ENCODE data around the gene HOXA6. TPM values are rescaled to one million over a fixed set of nuclear protein-coding genes. Genes with fewer than 3 reads are reported as not detected.
A peak's percentile ranks its signal among the peaks of the same experiment; 100 is the strongest.

The HOXA6 gene
- total RNA-seq, 4 donors from 2014 or later = 11.1 to 30.9 (median 18.7) TPM

- DNase-seq (ENCODE audit: low spot score in 2 of 2) = peak in 1 of 2 donors; percentile 19
- peak overlapping the region in 2 of 4 donors; percentile 54 to 87 for H3K27ac ChIP-seq
- H3K4me1 ChIP-seq = peaks cover 0 to 60% (median 37%) of the 10 kb centered on the region in 4 donors
- WGBS, 2 donors = 23 to 63% methylated on average over 2 to 9 of the region's 22 CpGs
- no peaks in the 10 kb centered on the region for H3K36me3 ChIP-seq
- H3K27me3 ChIP-seq = peaks cover 0 to 96% of the 10 kb centered on the region in 2 donors
- TF ChIP-seq, protein P1, sequence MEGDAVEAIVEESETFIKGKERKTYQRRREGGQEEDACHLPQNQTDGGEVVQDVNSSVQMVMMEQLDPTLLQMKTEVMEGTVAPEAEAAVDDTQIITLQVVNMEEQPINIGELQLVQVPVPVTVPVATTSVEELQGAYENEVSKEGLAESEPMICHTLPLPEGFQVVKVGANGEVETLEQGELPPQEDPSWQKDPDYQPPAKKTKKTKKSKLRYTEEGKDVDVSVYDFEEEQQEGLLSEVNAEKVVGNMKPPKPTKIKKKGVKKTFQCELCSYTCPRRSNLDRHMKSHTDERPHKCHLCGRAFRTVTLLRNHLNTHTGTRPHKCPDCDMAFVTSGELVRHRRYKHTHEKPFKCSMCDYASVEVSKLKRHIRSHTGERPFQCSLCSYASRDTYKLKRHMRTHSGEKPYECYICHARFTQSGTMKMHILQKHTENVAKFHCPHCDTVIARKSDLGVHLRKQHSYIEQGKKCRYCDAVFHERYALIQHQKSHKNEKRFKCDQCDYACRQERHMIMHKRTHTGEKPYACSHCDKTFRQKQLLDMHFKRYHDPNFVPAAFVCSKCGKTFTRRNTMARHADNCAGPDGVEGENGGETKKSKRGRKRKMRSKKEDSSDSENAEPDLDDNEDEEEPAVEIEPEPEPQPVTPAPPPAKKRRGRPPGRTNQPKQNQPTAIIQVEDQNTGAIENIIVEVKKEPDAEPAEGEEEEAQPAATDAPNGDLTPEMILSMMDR (IDR thresholded peaks at IDR 0.05) = no peak
- no peak for TF ChIP-seq EP300 (IDR thresholded peaks at IDR 0.05)
- no peak for TF ChIP-seq POLR2A (IDR thresholded peaks at IDR 0.05)
- peak overlapping the region in 1 of 4 donors; percentile 24 for H3K4me3 ChIP-seq
- no peaks in the 10 kb centered on the region for H3K9me3 ChIP-seq
These were observed 41.9 kb upstream of the HOXA6 start for GRCh38 chr7:27189295-27189996.

GRCh38 chr7:27188386-27189294, 41.1 kb upstream of the HOXA6 start:
- Histone ChIP-seq H3K4me3 (peak overlapping the region; percentile 4 to 27 (median 20)), H3K27ac (peak overlapping the region in 2 of 4 donors; percentile 54 to 87), H3K4me1 (peaks cover 0 to 65% (median 44%) of the 10 kb centered on the region in 4 donors), H3K9me3 (no peaks in the 10 kb centered on the region), H3K27me3 (peaks cover 0 to 95% of the 10 kb centered on the region in 2 donors), H3K36me3 (no peaks in the 10 kb centered on the region)
- TF ChIP-seq EP300 (IDR thresholded peaks at IDR 0.05) (no peak), POLR2A (IDR thresholded peaks at IDR 0.05) (no peak)
- WGBS, 2 donors = 10 to 18% methylated on average over 43 to 46 of the region's 49 CpGs
- peak in 1 of 2 donors; percentile 31 for DNase-seq (ENCODE audit: low spot score in 2 of 2)

DNA sequence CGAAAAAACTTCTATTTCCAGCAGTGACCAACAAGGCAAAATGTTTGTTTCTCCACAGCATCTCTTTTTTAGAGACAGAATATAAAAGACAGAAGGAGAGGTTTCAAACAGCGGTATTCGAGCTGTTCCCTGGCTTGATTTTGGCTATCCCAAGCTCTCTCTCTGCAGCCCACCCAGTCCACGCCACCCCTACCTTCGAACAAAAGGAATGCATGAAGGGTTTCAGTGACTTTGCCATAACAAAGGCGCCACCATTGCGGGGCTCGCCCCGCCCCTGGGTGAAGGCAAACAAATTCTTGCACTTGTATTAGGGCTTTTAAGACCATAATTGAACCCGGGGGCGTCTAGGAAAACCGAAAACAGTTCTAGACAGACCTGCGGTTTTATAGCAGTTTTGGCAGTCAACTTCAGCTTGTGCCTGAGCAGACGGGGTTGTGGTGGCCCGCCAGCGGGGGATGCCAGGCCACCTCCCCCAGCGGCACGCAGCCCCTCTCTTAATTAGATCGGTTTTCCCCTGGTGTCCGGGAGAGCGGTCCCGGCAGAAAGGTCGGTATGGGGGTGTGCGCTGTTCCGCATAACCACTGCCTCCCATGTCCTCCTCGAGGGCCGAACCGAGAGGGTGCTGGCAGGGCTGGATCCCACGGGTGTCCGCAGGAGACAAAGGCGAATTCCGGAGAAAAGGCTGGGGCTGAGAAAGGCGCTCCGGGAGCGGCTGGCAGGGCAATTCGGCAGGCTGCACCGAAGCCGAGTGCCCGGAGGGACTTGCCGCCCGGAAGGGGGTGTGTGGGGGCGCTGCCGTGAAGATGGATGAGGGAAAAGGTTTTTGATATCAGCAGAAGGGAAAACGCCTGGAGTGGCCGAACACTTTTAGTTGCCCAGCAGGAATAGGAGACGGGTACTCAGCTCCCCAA, 40.2 kb upstream of the HOXA6 start:
- H3K4me1 ChIP-seq = peaks cover 0 to 65% (median 45%) of the 10 kb centered on the region in 4 donors
- peak overlapping the region in 3 of 4 donors; percentile 15 to 27 (median 24) for H3K4me3 ChIP-seq
- WGBS, 2 donors = 12 to 32% methylated on average over 38 to 46 of the region's 46 CpGs
- H3K9me3 ChIP-seq = no peaks in the 10 kb centered on the region
- peak overlapping the region in 2 of 4 donors; percentile 54 to 87 for H3K27ac ChIP-seq
- TF ChIP-seq, protein P1 (IDR thresholded peaks at IDR 0.05) = no peak
- TF ChIP-seq POLR2A (IDR thresholded peaks at IDR 0.05) (no peak), EP300 (IDR thresholded peaks at IDR 0.05) (no peak)
- H3K36me3 ChIP-seq = no peaks in the 10 kb centered on the region
- H3K27me3 ChIP-seq = peaks cover 0 to 95% of the 10 kb centered on the region in 2 donors
- DNase-seq (ENCODE audit: low spot score in 2 of 2) = peak in 1 of 2 donors; percentile 13

DNA sequence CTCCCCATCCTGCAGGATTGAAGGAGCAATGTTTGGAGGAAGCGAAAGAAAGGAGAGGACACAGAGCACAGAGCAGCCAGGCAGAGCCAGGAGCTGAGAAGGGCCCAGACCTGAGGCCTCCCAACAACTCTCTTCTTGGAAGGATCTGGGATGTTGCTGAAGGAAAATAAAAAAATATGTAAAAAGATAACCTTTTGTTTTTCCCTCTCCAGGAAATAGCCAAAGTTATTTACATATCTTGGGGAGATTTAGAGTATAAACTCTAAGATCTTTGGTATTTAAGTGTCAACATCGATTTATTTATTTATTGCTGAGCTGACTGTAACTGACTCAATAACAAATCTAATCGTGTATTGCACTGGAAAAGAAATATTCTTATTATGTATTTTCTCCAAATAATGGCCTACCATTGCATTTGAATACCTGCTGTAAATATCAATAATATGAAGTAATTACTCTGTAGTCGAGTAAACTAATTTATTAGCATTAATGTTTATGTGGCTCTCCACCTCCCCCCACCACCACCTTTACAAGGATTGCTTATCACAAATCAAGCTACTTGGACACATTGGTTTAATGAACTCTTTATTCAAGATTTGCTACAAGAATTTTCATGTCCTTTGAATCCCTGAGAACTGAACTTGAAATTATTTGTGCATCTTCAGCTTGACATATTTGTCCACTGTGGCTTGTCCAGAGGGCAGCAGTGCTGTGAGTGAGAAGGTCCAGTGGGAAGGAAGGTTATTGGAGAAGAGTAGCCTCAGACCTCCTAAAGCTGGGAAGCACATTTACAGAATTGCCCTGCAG, 39.3 kb upstream of the HOXA6 start:
- no peaks in the 10 kb centered on the region for H3K36me3 ChIP-seq
- H3K4me3 ChIP-seq = peak overlapping the region in 1 of 4 donors; percentile 43
- 44 to 59% methylated on average over 4 of the region's 4 CpGs for WGBS, 2 donors
- peaks cover 0 to 98% of the 10 kb centered on the region in 2 donors for H3K27me3 ChIP-seq
- peak overlapping the region in 2 of 4 donors; percentile 81 to 87 for H3K27ac ChIP-seq
- TF ChIP-seq EP300 (IDR thresholded peaks at IDR 0.05) (no peak), POLR2A (IDR thresholded peaks at IDR 0.05) (no peak)
- DNase-seq (ENCODE audit: low spot score in 2 of 2) = no peak
- H3K4me1 ChIP-seq = peaks cover 0 to 59% (median 42%) of the 10 kb centered on the region in 4 donors
- H3K9me3 ChIP-seq = no peaks in the 10 kb centered on the region
